NCI-H2171 treated with DMSO at 0.1 percent for 48 hours (cell line): Measurements from ENCODE around the gene KRT80.

Experiments used
- DNase-seq: peaks from one replicate; lab custom pipeline; 2025; lab: John Stamatoyannopoulos, UW

Gene KRT80

DNA sequence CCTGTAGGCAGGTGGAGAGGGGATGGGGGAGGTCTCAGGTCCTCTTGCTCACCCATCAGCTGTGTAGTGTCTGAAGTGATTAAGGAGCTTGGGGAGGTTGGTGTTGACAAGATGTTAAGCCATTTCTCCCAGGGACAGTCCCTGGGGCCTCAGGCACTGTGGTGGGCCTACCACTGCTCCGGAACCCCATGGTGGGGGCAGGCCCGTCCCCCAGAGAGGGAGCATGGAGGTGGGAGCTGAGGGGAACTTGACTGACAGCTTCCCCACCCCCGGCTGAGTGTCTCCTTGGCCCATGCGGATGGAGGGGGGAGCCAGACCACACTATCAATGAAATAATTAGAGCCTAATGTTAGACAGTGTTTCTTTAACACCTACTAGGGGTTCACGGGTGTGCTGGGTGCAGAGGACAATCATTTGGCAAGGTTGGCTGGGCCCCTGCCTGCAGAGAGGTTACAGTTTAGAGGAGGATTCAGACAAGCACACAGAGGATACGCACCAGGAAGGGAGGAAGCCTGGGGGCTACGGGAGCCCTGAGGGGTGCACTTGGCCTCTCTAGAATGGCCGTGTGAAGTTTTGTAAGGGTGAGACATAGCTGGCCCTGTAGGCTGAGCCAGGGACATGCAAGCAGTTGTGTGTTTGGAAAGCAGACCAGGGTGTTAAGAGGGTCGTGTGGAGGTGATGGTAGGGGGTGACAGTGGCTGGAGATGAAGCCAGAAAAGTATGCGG, 19.3 kb upstream of the KRT80 start:
- DNase-seq = no peak

DNA sequence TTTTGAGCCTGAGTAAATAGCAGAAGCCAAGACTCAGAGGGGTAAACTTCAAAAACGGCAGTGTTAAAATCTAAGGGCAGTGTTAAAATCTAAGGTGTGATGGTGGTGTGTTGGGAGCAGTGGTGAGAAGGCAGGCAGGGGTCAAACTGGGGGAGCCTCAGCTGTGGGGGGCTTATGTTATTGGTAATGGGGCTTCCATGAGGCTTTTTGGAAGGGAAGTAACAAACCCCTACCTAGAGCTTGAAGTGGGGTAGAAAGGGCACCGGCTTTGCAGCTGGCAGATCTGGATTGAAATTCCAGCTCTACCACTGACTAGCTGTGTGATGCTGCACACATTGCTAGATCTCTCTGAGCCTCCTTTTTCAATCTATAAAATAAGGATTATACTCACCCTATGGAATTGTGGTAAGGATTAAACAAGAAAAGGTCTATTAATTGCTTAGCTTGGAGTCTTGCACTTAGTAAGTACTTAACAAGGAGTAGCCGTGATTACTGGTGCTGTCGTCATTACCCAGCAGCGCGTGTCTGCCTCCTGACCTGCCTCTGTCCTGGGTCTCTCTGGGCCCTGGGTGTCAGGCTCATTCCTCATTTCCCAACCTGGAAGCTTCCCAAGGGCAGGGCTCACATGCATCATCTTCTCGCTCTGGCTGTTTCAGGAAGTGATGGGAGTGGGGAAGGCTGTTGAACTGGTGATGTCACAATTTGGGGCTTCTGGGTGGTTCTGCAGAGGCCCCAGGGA, 18.5 kb upstream of the KRT80 start:
- DNase-seq = no peak

DNA sequence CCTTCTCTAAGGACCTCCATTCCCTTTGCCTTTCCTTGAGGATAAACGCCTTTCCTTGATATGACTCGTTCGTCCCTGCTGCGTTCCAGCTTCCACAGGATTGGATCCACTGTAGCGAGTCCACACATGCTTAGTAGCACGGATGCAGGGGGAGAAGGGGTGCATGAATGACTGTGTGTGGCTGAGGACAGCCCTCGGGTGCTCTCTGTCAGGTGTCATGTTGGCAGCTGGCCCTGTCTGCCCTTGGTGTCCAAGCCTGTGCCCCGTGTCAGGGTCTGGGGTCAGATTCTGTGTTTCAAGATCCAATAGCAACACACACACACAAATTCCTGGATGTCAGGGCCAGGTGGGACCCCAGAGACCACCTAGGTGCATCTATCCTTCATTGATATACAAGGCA, 17.5 kb upstream of the KRT80 start:
- DNase-seq = no peak

DNA sequence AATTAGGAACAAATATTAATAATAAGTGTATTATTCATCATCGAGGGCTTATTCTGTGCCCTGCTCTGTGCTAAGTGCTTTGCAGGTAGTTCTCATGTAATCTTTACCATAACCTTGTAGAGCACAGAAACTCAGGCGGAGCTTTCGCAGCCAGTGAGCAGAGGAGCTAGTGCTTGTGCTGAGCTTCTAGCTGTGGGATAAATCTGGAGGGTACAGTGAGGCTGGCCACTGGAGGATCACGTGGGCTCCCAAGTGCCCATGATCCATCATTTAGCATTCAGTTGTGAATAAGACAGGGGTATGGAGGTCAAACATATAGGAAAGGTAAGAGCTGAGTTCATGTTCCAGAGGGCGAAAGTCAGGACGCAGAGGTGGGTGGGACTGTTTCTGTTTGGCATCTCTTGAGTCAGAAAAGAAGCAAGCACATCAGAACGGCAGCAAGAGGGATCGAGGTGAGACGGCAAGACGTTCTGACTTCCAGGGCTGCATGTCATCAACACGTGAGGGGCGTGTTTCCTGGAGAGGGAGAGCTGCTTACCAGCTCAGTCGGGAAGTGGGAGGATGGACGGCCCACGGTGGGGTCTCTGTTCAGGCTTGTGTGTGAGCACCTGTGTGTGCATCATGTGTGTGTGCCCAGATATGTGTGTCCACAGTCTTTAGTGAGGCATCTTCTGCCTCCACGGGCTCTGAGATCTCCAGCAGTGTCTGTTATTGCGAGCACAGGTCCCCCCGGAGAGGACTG, 16.8 kb upstream of the KRT80 start:
- no peak for DNase-seq

DNA sequence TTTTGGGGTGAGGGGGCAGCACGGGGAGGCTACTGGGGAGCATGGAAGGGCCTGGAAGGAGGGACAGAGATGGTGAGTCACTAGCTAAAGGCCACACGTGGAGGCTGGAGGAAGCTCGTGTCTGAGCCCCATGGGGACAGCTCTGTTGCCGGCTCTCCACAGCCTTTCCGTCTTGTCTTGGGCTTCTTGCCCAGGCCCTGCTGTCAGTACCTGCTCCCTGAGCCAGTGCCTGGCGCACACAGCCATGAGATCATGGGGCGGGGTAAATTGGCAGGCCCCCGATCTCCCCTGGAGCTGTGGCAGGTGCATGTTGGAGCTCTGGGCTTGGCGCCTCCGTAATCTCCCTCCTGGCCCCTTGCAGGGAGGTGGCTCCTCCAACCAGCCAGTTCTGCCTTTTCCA, 16.1 kb upstream of the KRT80 start:
- peak; percentile 78 for DNase-seq

DNA sequence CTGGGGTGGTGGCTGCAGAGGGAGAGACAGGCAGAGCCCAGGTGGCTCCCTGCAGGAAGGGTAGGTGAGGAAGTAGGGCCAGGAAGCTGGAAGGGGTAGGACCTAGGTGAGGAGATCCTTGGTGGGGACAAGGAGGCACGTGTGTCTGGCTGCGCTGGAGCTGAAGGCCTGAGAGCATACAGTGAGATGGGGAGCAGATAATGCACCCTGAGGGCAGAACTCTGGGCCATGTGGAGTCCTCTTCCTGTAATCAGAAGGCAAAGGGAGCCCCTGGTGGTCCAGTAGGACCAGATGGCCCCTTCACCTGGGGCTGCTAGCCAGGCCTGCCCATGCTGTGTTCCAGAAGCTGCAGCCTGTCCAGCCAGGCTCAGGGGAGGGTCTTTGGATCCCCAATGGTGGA, 15.3 kb upstream of the KRT80 start:
- DNase-seq = no peak

DNA sequence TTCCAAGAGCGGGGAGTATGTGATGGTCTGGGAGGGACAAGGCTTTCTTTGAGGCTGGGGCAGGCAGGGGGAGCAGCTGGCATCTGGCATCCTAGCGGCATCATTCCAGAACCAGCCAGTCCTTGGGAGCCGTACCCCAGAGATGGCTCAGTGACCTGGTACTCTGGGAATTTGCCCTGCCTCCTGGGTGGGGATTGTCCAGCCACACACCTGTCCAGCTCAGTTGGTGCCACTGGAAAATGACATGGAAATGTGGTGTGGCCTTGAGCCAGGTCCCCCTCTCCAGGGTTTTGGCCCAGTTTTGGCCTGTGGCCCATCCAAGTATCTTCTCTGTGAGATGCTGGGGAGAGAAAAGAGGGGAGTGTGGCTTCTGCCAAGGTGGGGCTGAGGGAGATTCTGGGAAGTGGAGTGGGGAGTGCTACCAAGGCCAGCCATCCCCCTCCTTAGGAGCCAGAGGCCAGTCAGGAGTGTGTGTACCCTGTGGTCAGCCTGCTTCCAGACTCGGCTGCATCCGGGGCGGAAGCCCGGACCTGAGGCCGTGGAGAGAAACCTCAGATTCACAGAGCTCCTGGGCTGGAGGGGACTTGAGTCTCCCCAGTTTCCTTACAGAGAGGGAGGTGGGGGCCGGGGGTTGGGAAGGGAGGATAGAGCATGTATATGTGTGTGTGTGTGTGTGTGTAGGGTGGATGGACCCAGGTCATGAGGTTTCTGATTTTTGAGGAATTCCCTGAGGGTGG, 14.7 kb upstream of the KRT80 start:
- DNase-seq = no peak

DNA sequence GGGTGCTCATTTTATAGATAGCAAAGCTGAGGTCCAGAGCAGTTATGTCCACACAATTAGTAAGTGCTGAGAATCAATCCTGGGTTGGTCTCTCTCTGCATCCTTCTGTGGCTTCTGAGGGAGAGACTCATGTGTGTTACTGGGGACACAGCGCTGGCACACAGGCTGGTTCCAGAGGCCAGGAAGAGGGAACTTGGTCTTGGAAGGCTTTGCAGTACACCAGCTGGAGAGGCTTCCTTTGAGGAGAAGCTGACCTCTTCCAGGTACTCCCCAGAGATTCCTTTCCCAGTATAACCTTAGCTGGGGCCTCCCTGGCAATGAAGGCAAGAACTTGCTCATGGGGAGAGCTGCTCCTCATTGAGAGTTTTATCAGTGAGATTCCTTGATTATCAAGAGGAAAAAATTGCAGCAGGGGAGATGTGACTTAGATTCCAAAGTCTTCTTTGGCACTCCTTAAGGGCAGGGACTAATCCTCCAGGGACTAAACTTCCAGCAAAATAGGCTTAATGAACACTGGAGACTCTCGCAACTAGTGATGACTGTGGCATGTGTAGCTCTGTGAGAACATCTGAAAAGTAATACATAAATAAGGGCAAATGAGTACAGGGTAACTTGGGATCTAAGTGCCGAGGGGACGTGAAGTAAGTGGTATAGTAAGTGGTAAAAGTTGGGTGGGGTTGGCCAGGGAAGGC, 13.9 kb upstream of the KRT80 start:
- DNase-seq = no peak

DNA sequence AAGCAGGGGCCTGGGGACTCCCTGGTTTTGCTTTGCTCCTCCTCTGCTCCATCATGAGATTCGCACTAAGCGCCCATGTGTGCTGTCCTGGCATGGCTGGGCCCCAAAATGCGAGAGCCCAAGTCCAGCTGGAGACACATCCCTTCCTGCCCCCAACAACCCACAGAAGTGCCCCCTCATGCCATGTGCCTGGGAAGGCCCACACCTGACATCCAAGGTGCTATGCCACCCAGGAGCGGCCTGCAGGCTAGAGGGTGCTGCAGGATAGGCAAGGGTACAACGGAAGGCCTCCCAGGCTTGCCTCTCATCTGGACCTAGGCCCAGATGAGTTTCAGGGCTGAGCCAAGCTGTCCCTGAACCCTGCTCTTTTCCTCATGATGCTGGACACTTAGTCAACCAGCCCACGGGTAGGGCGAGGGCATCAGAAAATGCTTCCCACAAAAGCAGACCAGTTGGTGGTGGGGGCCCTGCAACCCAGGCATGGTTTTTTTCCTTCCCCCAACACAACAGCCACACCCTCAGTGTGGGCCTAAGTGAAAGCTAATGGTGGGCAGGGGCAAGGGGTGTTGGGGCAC, 13.2 kb upstream of the KRT80 start:
- no peak for DNase-seq

DNA sequence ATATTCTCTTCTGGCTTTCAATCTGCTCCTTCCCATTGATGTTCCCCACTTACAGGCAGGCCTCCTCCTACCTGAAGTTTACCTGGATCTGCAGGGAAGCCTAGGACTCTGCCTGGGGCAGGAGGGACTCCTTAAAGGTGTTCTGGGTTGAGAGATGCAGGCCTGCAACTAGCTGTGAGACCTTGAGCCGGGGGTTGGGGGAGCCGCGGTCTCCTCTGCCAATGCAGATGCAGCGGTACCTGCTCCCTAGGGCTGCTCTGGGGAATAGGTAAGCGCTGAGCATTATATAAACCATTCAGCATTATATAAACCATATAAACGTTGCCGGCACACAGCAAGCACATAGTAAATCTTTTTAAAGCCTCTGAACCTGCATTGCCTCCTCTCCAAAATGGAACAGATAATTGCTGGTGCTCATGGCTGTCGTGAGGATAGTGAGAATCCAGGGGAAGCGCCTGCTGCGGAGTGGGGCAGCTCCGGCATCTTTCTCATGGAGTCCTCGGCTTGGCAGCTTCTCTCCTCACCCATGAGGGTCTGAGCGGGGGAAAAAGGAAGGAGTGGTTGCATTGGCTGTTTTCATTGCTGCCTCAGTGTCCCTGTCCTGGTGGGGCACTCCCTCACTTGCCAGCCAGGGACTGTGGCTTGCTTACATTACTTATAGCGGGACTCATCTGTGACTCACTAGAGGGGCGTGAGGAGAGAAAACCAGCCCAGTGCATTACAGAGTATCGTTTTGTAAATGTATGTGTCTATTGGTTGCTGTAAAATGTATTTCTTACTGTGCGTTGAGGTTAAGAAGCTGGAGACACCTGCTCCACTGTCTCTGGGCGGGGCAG, 12.5 kb upstream of the KRT80 start:
- no peak for DNase-seq

DNA sequence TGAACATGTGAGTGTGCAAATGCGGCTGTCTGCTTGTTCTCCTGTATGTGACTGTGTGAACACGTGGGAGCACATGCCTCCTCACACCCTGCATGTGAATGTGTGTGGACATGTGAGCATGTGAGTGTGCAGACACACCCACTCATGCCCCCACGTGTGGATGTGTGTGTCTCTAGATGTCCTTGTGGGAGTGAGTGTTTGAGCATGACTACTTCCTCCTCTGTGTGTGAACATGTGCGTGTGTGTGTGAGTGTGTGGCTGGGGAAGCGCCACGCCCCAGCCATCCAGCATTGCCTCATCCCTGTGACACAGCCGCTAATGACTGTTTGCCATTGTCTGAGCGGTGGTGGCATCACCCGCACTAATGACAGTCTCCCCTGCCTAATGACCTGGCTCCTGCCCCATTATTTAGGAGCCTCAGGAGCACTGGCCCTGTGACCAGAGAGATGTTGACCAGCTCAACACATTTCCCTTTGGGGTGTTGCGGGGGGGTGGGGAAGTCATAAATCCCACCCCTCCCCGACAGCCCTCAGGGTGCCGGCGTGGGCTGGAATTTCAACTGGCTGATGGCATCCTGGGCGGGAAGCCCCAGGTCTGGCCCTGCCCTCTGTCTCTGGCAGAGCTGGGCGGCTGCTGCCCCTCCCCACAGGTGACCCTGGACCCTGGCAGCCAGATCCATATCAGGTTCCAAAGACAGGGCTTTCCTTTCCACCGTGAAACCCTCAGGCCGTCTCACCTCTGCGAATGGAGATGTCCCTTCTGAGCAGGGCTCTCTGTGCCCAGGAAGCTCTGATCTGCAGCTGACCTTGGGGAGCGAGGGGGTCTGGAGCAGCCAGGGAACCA, 11.5 kb upstream of the KRT80 start:
- peak; percentile 23 for DNase-seq

DNA sequence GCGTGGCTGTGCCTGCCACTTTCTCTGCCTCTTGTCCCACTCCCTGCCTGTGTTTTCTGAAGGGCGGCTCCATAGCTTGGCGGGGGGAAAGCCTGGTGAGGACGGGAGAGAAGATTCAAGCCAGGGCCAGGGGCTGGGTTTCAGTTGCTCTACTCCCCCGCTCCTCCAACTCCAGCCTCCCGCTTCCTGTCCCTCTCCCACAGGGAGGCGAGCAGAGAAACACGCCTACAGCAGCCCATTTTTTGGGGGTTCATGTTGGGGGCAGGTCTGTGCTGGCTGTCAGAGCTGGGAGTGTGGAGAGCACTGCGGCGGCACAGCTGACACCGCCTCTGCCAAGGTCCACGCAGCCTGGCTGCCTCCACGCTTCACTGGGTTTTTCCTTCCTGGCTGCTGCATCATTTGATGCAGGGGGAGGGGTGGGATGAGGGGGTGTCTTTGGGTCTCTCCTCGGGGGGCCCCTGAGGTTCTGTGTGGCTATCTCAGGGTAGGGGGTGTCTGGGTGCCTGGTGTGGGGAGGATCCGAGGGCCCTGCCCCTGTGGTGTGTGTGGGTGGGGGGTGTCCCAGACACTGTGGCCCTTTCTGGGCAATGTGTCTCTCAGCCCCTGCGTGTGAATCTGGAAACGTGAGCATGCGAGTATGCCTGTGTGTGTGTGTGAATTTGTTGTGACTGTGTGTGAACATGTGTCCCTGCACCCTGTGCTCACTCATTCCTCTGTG, 10.7 kb upstream of the KRT80 start:
- DNase-seq = peak; percentile 40

DNA sequence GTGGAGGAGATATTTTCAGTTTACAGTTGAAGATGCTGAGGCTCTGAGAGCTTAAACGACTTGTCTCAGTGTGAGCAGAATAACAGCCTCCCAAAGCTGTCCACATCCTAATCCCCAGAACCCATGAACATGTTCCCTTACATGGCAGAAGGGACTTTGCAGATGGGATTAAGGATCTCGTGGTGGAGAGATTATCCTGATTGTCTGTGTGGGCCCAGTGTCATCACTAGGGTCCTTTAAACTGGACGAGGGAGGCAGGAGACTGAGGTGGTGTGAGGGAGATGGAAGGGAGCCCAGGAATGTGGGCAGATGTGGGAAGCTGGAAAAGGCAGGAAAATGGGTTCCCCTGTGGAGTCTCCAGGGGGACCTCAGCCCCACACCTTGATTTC, 9.6 kb upstream of the KRT80 start:
- no peak for DNase-seq

DNA sequence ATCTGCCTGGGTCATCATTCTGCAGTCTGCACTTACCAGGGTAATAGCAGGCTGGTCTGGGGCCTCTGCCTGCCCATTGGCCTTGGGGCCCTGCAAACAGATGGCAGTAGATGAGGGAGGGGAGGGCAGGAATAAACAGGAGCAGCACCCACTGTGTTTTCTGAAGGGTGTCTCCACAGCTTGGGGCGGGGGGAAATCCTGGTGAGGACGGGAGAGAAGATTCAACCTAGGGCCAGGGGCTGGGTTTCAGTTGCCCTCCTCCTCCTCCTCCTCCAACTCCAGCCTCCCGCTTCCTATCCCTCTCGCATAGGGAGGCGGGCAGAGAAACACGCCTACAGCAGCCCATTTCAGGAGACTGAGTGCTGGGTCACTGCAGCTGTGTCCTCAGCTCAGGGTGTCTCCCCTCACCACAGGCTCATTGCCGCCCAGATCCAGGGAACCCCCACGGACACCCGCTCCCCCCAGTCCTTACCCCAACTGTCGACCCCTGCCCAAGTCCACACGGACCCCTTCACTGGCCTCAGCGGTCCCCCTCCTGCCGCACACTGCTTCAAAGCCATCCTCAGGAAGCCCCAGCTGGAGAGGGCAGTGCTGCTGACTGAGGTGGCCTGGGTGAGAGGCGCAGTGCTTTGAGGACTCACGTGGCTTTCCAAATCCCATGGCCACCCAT, 9.1 kb upstream of the KRT80 start:
- no peak for DNase-seq

DNA sequence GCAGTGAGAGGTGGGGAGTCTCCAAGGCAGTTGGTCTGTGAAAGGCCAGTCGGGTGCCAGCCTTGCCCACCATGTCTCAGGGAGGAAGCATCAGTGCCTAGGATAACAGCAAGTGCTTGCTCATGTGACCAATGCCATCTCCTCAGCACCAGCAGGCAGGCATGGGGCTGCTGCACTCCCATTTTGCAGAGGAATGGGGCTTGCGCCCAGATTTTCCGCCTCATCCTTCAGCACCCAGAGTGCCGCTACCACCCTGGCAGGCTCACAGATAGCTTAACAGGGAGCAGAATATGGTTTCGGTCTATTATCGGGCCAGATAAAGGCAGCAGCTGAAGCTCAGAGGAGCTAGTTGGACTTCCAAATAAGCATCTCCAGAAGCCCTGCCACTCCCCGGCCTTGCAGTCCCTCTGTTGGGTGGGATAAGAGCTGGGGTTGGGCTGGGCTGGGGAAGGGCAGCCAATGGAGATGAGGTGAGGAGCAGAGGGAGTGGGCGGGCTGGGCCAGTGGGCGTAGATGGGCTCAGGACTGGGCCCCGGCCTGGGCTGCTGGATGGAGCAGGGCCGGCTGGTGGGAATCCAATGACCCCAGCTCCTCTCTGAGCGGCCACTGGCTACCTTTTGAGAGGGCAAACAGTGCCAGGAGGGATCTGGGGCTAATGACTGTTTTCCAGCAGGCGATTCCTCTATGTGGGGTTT, 8.4 kb upstream of the KRT80 start:
- no peak for DNase-seq

DNA sequence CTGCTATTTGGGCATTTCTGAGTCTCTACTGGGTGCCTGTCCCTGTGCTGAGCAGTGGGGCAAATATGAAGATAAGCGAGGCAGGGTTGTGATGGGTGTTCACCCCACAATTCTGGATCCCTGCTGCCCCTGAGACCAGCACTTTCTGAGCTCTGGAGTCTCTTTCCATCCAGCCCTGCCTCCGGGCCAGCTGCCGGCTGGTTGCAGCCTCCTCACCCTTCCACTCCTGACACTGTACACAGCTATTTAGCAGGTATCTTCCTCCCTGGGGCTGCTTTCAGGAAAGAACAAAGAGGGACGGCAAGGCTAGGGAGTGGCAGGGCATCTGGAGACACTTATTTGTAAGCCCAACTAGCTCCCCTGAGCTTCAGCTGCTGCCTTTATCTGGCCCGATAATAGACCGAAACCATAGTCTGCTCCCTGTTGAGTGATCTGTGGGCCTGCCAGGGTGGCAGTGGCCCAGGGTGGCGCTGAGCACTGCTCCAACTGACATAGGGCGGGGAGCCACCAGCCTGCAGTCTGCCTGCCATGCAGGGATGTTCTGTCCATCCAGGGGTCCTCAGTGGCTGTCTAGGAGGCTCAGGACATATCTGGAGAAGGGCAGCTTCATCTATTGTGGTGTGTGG, 7.6 kb upstream of the KRT80 start:
- DNase-seq = no peak
